CD14-positive monocyte (primary cell): ENCODE results near the gene KCNT2. TPM values are rescaled to one million over a fixed set of nuclear protein-coding genes. Genes with fewer than 3 reads are reported as not detected.

ENCODE experiments used
- DNase-seq, 3 donors: peaks; one replicate each; pipeline ENCODE4 v3.0.0-alpha.2; 2011 to 2022
- H2AFZ ChIP-seq: 2 replicates; pipeline ENCODE4 v1.6.0; 2012; ENCODE audit warnings: mild to moderate bottlenecking, low read depth, low read length, inconsistent platforms; ENCODE audit not compliant: insufficient read depth, poor library complexity, severe bottlenecking
- H3K27ac ChIP-seq, 2 donors: 1 replicate in 1 of 2; 2 replicates in 1 of 2; pipeline ENCODE4 v1.5.1; 2012 to 2013; ENCODE audit warnings: low read length in 2 of 2, control low read depth in 1 of 2, inconsistent platforms in 1 of 2, low read depth in 1 of 2, mild to moderate bottlenecking in 1 of 2
- H3K27me3 ChIP-seq, 2 donors: one replicate each; pipeline versions ENCODE4 v1.6.0 to v1.6.1; 2011 to 2013; ENCODE audit warnings: low read length in 2 of 2; ENCODE audit not compliant: control insufficient read depth in 2 of 2, insufficient read depth in 2 of 2
- H3K36me3 ChIP-seq, 2 donors: replicated peaks in 1 of 2; 1 replicate in 1 of 2; 2 replicates in 1 of 2; pipeline versions ENCODE4 v1.5.1 to v1.6.1; 2012 to 2013; ENCODE audit warnings: low read length in 2 of 2, control low read depth in 1 of 2, inconsistent platforms in 1 of 2, mild to moderate bottlenecking in 1 of 2; ENCODE audit not compliant: insufficient read depth in 2 of 2, control insufficient read depth in 1 of 2
- H3K4me1 ChIP-seq, 2 donors: 1 replicate in 1 of 2; 2 replicates in 1 of 2; pipeline versions ENCODE4 v1.5.1 to v1.6.1; 2012 to 2013; ENCODE audit warnings: low read length in 2 of 2, control low read depth in 1 of 2, inconsistent platforms in 1 of 2, mild to moderate bottlenecking in 1 of 2, moderate library complexity in 1 of 2; ENCODE audit not compliant: insufficient read depth in 2 of 2, control insufficient read depth in 1 of 2
- H3K4me2 ChIP-seq: replicated peaks from 2 replicates; pipeline ENCODE3; 2012; ENCODE audit warnings: low read length, moderate library complexity, mild to moderate bottlenecking; ENCODE audit not compliant: poor library complexity, severe bottlenecking; ENCODE audit errors: extremely low read depth
- H3K4me3 ChIP-seq, 3 experiments: fragments of 200-600 bp in 1 of 3; sonication (generic) in 1 of 3; replicated peaks in 1 of 3; 1 replicate in 2 of 3; 2 replicates in 1 of 3; pipeline ENCODE4 v1.5.1; 2011 to 2013; ENCODE audit warnings: low read length in 3 of 3, mild to moderate bottlenecking in 3 of 3, control low read depth in 2 of 3, low read depth in 2 of 3, inconsistent platforms in 1 of 3, moderate library complexity in 1 of 3
- H3K79me2 ChIP-seq: 2 replicates; pipeline ENCODE4 v1.6.0; 2012; ENCODE audit warnings: mild to moderate bottlenecking, control low read depth, inconsistent platforms, low read length, moderate library complexity; ENCODE audit not compliant: insufficient read depth
- H3K9ac ChIP-seq: 2 replicates; pipeline ENCODE4 v1.6.0; 2017; ENCODE audit warnings: low read length, mild to moderate bottlenecking; ENCODE audit not compliant: insufficient read depth, poor library complexity, severe bottlenecking
- H3K9me3 ChIP-seq, 2 donors: replicated peaks in 1 of 2; 1 replicate in 1 of 2; 2 replicates in 1 of 2; pipeline versions ENCODE4 v1.5.1 to v1.6.1; 2012 to 2013; ENCODE audit warnings: low read length in 2 of 2, control low read depth in 1 of 2; ENCODE audit not compliant: control insufficient read depth in 1 of 2, insufficient read depth in 1 of 2
- H4K20me1 ChIP-seq: 2 replicates; pipeline ENCODE4 v1.6.0; 2012; ENCODE audit warnings: mild to moderate bottlenecking, low read length, control low read depth, moderate library complexity; ENCODE audit not compliant: insufficient read depth
- H3K27ac Mint-ChIP-seq, 7 donors: one replicate each; pipeline ENCODE4 v1.8.0; 2020; ENCODE audit warnings: mild to moderate bottlenecking in 7 of 7, mixed read lengths in 7 of 7, moderate library complexity in 6 of 7, inconsistent platforms in 2 of 7
- H3K27me3 Mint-ChIP-seq, 3 donors: one replicate each; pipeline ENCODE4 v1.8.0; 2021 to 2022; ENCODE audit warnings: low read depth in 3 of 3, mild to moderate bottlenecking in 3 of 3, mixed read lengths in 3 of 3, moderate library complexity in 3 of 3, inconsistent platforms in 1 of 3
- H3K36me3 Mint-ChIP-seq, 2 donors: one replicate each; pipeline ENCODE4 v1.8.0; 2020; ENCODE audit warnings: mixed read lengths in 2 of 2, inconsistent platforms in 1 of 2, mild to moderate bottlenecking in 1 of 2
- H3K4me1 Mint-ChIP-seq: one replicate; pipeline ENCODE4 v1.8.0; 2020; ENCODE audit warnings: mild to moderate bottlenecking, mixed read lengths
- H3K4me3 Mint-ChIP-seq, 2 donors: one replicate each; pipeline ENCODE4 v1.8.0; 2020; ENCODE audit warnings: mild to moderate bottlenecking in 2 of 2, mixed read lengths in 2 of 2, moderate library complexity in 1 of 2
- H3K9me3 Mint-ChIP-seq, 7 donors: one replicate each; pipeline ENCODE4 v1.8.0; 2020 to 2022; ENCODE audit warnings: mixed read lengths in 7 of 7, mild to moderate bottlenecking in 6 of 7, moderate library complexity in 6 of 7, inconsistent platforms in 2 of 7
- CTCF ChIP-seq: fragments of 200-600 bp; IDR thresholded peaks from one replicate; pipeline ENCODE4 v1.8.0; 2022; ENCODE audit warnings: antibody characterized with exemption, mild to moderate bottlenecking
- WGBS: methylation state at CpG from one replicate; pipeline ENCODE4 v1.1.5; 2013; ENCODE audit warnings: missing lambda C conversion rate; ENCODE audit not compliant: insufficient coverage; 5-methylcytosine and 5-hydroxymethylcytosine counted together
- intact Hi-C, 2 donors: fragments of 100-400 bp; cut with micrococcal nuclease; formaldehyde crosslinking; loops; one replicate each; pipeline versions ENCODE4 v1.15.0 to v1.15.1; 2023
- polyA plus RNA-seq, 3 donors: library from polyadenylated mRNA; depleted of rRNA in 1 of 3; unstranded in 2 of 3; stranded (reverse) in 1 of 3; fragments of 300-500 nt in 2 of 3; fragments of >200 nt in 1 of 3; fragmentation: Illumina TruSeq in 2 of 3; gene quantifications; 1 replicate in 2 of 3; 2 replicates in 1 of 3; pipeline ENCODE4 v1.2.3, GENCODE V29; 2012 to 2021

Gene KCNT2
- polyA plus RNA-seq, 3 donors: not detected

GRCh38 chr1:196545222-196545621 lies 63.0 kb downstream of the KCNT2 start:
- no peak overlapping the region for H3K27ac ChIP-seq
- no peaks in the 10 kb centered on the region for H4K20me1 ChIP-seq
- no peak for DNase-seq
- peaks cover 0 to 2% (median 0%) of the 10 kb centered on the region in 7 donors for H3K9me3 Mint-ChIP-seq
- no peak overlapping the region for H3K4me3 Mint-ChIP-seq
- no peaks in the 10 kb centered on the region for H3K9me3 ChIP-seq
- H3K9ac ChIP-seq: no peak overlapping the region
- no peaks in the 10 kb centered on the region for H3K27me3 ChIP-seq
- no peak overlapping the region for H3K27ac Mint-ChIP-seq
- H3K4me1 ChIP-seq: no peaks in the 10 kb centered on the region
- H3K36me3 Mint-ChIP-seq: no peaks in the 10 kb centered on the region
- no peaks in the 10 kb centered on the region for H3K4me1 Mint-ChIP-seq
- no peak overlapping the region for H3K4me2 ChIP-seq
- intact Hi-C loops: no loop called here
- no CpG with 5 or more reads among the region's 1 CpG for WGBS
- no peaks in the 10 kb centered on the region for H3K79me2 ChIP-seq
- no peak overlapping the region for H3K4me3 ChIP-seq
- no peak for TF ChIP-seq CTCF
- H3K36me3 ChIP-seq: no peaks in the 10 kb centered on the region
- H2AFZ ChIP-seq: no peak overlapping the region
- H3K27me3 Mint-ChIP-seq: no peaks in the 10 kb centered on the region

GRCh38 chr1:196544617-196545016 lies 63.6 kb downstream of the KCNT2 start:
- no peaks in the 10 kb centered on the region for H3K27me3 ChIP-seq
- no peak overlapping the region for H3K4me3 ChIP-seq
- no peaks in the 10 kb centered on the region for H3K36me3 ChIP-seq
- intact Hi-C loops: no loop called here
- H2AFZ ChIP-seq: no peak overlapping the region
- Mint-ChIP-seq H3K4me1 (no peaks in the 10 kb centered on the region), H3K9me3 (peaks cover 0 to 2% (median 0%) of the 10 kb centered on the region in 7 donors), H3K4me3 (no peak overlapping the region), H3K27ac (no peak overlapping the region), H3K36me3 (no peaks in the 10 kb centered on the region), H3K27me3 (no peaks in the 10 kb centered on the region)
- H3K9me3 ChIP-seq: no peaks in the 10 kb centered on the region
- no peak for DNase-seq
- TF ChIP-seq CTCF: no peak
- H3K79me2 ChIP-seq: no peaks in the 10 kb centered on the region
- H3K9ac ChIP-seq: no peak overlapping the region
- H3K4me1 ChIP-seq: no peaks in the 10 kb centered on the region
- H3K4me2 ChIP-seq: no peak overlapping the region
- no peak overlapping the region for H3K27ac ChIP-seq
- no CpG with 5 or more reads among the region's 1 CpG for WGBS
- H4K20me1 ChIP-seq: no peaks in the 10 kb centered on the region
